ENCODE data around the gene TESK1.
"Not testable (repeated sequence)": the region's sequence is repeated elsewhere in the genome, so short reads cannot be mapped to it uniquely, and the experiment has no call there.

The TESK1 gene

DNA sequence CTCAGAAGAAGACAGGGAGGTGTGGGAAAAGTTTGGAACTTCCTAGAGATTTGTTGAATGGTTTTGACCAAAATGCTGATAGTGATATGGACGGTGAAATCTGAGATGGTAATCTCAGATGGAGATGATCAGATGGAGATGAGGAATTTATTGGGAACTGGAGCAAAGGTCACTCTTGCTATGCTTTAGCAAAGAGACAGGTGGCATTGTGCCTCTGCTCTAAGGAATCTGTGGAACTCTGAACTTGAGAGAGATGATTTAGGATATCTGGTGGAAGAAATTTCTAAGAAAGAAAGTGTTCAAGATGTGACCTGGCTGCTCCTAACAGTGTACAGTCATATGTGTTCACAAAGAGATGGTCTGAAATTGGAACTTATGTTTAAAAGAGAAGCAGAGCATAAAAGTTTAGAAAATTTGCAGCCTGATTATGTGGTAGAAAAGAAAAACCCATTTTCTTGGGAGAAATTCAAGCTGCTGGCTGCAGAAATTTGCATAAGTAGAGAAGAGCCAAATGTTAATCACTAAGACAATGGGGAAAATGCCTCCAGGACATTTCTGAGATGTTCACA, 25.3 kb upstream of the TESK1 start:
- not testable (repeated sequence) for DNase-seq (ENCODE audit: low spot score)

DNA sequence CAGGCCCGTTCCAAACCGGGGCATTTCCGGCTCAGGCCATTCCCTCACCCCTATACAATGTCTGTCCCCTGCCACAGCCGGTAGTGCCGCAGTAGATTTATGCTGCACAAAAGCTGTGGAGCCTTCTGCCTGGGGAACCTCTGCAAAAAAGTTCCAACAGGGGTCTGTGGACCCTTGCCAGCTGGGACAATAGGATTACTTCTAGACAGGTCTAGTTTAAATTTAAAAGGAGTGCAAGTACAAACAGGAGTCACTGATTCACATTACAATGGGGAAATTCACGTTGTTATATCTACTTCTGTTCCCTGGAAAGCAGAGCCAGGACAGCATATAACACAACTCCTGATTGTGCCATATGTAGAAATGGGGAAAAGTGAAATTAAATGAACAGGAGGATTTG, 21.5 kb upstream of the TESK1 start:
- DNase-seq (ENCODE audit: low spot score), result not testable (repeated sequence)

GRCh38 chr9:35584681-35585080, 20.4 kb upstream of the TESK1 start:
- DNase-seq (ENCODE audit: low spot score), result not testable (repeated sequence)

- not testable (repeated sequence) for DNase-seq (ENCODE audit: low spot score)
These were observed 16.6 kb upstream of the TESK1 start for GRCh38 chr9:35588506-35588905.

GRCh38 chr9:35593581-35593980, 11.5 kb upstream of the TESK1 start:
- no peak for DNase-seq (ENCODE audit: low spot score)

- DNase-seq (ENCODE audit: low spot score), result no peak
These were observed 10.6 kb upstream of the TESK1 start for GRCh38 chr9:35594471-35594870.

DNA sequence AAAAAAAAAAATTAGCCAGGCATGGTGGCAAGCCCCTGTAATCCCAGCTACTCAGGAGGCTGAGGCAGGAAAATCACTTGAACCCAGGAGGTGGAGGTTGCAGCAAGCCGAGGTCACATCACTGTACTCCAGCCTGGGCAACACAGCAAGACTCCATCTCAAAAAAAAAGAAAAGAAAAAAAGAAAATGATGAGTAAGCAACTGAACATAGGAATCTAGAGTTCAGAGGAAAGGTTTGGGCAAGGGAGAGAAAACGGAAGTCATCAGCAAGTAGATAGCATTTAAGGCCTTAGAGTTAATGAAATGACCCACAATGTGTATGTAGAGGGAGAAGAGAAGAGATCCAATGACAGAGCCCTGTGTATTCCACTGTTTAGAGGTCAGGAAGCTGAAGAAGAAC, 8.2 kb upstream of the TESK1 start:
- DNase-seq (ENCODE audit: low spot score), result not testable (repeated sequence)

DNA sequence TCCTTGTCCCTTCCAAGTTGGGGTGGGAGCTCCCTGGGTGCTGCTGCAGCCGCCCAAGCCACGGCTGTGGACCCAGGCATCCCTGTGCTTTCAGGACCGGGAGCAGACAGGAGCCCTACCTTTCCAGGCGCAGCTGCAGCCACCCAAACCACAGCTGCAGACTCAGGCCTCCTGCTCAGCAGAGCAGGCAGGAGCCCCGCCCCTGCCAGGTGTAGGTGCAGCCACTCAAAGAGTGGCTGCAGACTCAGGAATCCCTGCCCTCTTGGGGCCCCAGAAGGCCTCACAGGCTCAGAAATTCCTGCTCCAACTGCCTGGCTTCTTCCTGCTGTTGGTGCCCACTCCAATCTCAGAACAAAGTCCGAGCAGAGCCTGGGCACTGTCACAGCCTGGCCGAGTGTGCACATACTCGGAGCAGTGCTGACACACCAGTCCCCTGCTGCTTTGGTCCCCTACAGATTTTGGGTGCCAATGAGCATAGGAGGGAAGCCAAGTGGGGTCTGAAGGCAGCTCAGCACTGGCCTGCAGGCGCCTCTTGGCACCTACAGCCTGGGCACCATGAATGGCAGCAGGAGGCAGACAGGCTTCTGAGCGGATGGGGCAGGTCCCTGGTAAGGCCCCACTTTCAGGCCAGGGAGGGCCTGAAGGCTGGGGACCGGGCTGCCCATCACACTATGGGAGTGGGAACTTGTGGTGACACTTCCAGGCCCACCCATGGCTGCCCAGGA, 6.0 kb upstream of the TESK1 start:
- peak; percentile 63 for DNase-seq (ENCODE audit: low spot score)

DNA sequence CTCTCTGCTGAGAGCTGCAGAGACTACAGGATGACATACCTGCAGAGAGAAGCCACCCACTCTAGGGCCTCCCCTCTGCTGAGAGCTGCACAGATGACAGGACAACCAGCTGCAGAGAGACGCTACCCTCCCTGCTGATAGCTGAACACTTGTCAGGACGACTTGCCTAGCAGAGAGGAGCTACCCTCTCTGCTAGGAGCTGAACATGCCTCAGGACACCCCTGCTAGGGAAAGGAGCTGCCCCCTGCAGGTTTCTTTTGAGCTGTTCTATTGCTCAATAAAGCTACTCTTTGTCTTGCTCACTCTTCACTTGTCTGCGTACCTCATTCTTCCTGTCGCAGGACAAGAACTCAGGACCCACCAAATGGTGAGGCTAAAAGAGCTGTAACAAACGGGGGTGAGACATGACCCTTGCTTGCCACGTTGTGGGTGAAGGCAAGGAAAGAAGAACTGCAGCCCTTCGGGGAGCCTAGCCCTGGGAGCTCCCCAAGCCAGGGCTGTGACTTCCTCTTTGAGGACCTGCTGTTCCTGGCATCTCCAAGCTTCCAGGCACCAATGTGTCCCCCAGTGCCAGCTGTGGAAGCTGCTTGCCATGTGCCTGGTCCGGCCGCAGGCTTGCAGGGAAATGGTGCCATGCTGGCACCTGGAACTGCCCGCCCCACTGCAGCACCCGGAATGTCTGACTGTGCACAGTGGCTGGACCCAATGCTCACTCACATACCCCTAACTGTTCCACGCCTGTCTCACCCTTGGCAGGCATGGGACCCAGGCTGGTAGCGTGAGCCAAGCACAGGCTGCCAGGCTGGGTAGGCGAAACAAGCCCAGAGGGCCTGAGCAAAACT, 5.1 kb upstream of the TESK1 start:
- no peak for DNase-seq (ENCODE audit: low spot score)

- DNase-seq (ENCODE audit: low spot score), result no peak
These were observed 1.5 kb upstream of the TESK1 start for GRCh38 chr9:35603506-35603985.

DNA sequence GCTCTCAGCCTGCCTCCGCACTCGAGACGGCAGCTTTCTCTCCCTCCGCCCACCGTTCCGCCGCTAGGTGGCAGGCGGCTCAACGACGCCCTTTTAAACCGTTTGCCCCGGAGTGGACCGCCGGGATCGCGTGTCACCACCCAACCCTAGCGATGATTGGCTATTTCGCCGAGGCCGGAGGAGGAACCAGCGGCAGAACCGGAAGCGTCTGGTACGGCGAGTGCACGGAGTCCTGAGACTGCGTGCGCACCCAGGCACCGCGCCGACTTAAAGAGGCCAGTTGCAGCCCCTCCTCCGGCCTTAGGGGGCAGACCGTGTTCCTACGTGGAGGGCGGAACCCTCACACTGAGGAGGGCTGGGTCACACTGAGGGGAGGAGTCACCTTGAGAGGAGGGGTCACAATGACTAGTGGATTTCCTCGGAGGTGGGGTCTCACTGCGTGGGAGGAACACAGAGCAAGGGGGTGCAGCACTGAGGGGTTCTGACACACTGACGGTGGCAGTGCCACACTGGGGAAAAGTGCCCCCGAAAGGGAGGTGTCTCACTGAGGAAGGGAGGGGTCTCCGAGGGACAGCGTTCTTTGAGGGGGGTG, 980 bp upstream of the TESK1 start:
- DNase-seq (ENCODE audit: low spot score), result peak; percentile 100

- no peak for DNase-seq (ENCODE audit: low spot score)
These were observed 482 bp downstream of the TESK1 start for GRCh38 chr9:35605351-35606137.

DNA sequence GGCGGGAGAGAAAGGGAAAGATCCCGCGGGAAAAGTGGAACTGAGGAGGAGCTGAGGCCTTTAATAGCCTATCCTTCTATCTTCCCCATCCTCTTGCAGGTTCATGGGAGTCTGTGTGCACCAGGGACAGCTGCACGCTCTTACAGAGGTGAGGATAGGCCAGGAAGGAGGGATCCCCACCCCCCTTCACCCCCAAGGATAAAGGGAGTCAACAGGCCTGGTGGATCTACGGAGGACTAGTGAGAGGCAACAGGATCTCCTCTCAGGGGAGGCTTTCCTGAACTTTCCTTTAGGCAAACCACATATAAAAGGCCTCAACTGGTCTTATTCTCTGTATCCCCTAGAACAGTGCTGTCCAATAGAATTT, 1.1 kb downstream of the TESK1 start:
- peak; percentile 14 for DNase-seq (ENCODE audit: low spot score)

GRCh38 chr9:35606726-35607125, 1.7 kb downstream of the TESK1 start:
- no peak for DNase-seq (ENCODE audit: low spot score)

- no peak for DNase-seq (ENCODE audit: low spot score)
These were observed 3.2 kb downstream of the TESK1 start for GRCh38 chr9:35608221-35608620.

GRCh38 chr9:35609001-35609819, 4.1 kb downstream of the TESK1 start:
- no peak for DNase-seq (ENCODE audit: low spot score)

GRCh38 chr9:35609820-35610163, 4.7 kb downstream of the TESK1 start:
- no peak for DNase-seq (ENCODE audit: low spot score)

DNA sequence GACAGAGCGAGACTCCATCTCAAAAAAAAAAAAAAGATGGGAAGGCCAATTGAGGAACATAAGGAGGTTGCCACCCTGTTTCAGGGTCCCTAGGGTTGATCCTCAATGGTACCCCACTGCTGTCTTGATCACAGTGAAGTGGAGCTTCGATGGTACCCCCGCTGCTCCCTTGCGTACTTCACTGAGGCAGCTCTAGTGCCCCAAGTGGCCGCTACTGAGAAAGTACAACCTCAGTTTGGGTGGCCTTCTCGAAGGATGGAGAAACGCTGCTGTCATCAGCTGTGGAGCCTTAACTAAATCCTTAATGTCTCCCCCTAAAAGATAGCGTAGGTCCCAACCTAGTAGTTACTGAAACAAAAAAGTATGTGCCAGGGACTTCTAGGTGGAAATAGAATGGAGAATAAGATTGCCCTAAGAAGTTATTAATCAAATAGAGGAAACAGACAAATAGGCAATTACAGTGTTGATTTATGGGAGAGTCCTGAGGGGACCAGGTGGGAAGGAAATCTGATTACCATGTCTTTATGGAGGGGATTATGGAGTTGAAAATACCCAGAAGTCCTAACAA, 6.3 kb downstream of the TESK1 start:
- DNase-seq (ENCODE audit: low spot score), result peak; percentile 42

DNA sequence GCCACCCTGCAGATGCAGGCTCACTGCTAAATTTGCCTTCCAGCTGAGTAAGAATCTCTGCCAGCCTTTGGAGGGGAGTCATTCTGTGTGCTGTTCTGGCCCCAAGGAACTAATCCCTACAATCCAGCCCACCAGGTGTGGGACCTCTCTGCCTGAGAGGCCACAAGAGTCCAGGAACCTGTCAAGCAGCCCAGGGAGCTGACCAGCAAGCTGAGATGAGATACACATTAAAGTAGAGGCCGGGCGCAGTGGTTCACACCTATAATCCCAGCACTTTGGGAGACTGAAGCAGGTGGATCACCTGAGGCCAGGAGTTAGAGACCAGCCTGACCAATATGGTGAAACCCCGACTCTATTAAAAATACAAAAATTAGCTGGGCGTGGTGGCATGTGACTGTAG, 7.0 kb downstream of the TESK1 start:
- DNase-seq (ENCODE audit: low spot score), result not testable (repeated sequence)

DNA sequence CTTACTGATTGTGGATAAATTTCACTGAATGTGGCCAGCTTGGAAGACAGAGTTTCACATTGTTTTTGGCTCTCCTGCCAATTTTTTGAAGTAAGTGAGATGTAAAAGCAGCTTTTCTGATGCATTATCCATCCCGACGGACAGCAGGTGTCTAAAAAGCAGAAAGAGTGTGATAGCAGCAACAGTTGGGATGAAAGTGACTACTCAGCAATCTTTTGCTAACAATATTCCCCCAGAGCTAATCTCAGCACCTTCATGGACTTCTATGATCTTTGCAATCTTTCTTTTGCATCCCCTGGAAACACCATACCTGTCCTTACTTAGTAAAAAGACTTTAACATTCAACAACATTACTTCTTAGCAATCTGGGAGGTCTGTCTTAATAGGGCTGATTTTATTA, 7.8 kb downstream of the TESK1 start:
- no peak for DNase-seq (ENCODE audit: low spot score)
